ENCODE data around the gene PAK2. TPM values are rescaled to one million over a fixed set of nuclear protein-coding genes. Genes with fewer than 3 reads are reported as not detected.

PAK2 gene
- total RNA-seq, 2 experiments from 2014 or later = 24.5 to 95.6 TPM

- POLR2A ChIA-PET = interaction anchor here (0.7 kb wide), 1 partner anchor 21 kb away, joined by 4 read pairs; no protein-coding TSS in a partner anchor
- Histone ChIP-seq H3K79me2 (ENCODE audit: insufficient read depth, low read depth, low read length) (peaks cover 88% of the 10 kb centered on the region), H3K4me1 (ENCODE audit: insufficient read depth, low read length, poor library complexity, severe bottlenecking) (no peaks in the 10 kb centered on the region), H3K4me2 (ENCODE audit: low read length) (no peak overlapping the region), H4K20me1 (ENCODE audit: insufficient read depth, low read length) (no peaks in the 10 kb centered on the region; the same call in 1 of the 2 replicates), H3K9me2 (ENCODE audit: insufficient read depth, low read length) (no peaks in the 10 kb centered on the region), H3K9me3 (ENCODE audit: low read length) (peaks cover 8% of the 10 kb centered on the region), H3K36me3 (ENCODE audit: insufficient read depth, low read length) (peaks cover 88% of the 10 kb centered on the region), H2AFZ (ENCODE audit: low read length) (no peak overlapping the region), H3K4me3 (ENCODE audit: low read depth, low read length, poor library complexity, severe bottlenecking) (no peak overlapping the region), H3K27ac (ENCODE audit: low read depth, low read length, poor library complexity, severe bottlenecking) (no peak overlapping the region)
- DNase-seq (ENCODE audit: low spot score) = no peak
- BruUV-seq (replicated peaks) = no TSS peak
- CTCF ChIA-PET (ENCODE audit: unreplicated experiment) = interaction anchor here (0.6 kb wide), 1 partner anchor 388 kb away, joined by 3 read pairs; no protein-coding TSS in a partner anchor
- TF ChIP-seq EZH2phosphoT487 (IDR thresholded peaks at IDR 0.05; ENCODE audit: borderline replicate concordance, low read depth, low read length) (no peak), CTCF (conservative IDR thresholded peaks at IDR 0.05; ENCODE audit: low read length) (no peak)
- intact Hi-C loops (cut with micrococcal nuclease; ENCODE audit: unreplicated experiment) = no loop called here
These were observed 9.5 kb downstream of the PAK2 start for GRCh38 chr3:196749125-196749524.

GRCh38 chr3:196753201-196753600 is 13.5 kb downstream of the PAK2 start:
- Histone ChIP-seq H2AFZ (ENCODE audit: low read length) (no peak overlapping the region), H3K4me1 (ENCODE audit: insufficient read depth, low read length, poor library complexity, severe bottlenecking) (no peaks in the 10 kb centered on the region), H3K36me3 (ENCODE audit: insufficient read depth, low read length) (peaks cover 96% of the 10 kb centered on the region), H3K79me2 (ENCODE audit: insufficient read depth, low read depth, low read length) (peaks cover 86% of the 10 kb centered on the region), H3K9me3 (ENCODE audit: low read length) (peaks cover 26% of the 10 kb centered on the region), H3K4me3 (ENCODE audit: low read depth, low read length, poor library complexity, severe bottlenecking) (no peak overlapping the region), H3K4me2 (ENCODE audit: low read length) (no peak overlapping the region), H4K20me1 (ENCODE audit: insufficient read depth, low read length) (no peaks in the 10 kb centered on the region; the same call in 1 of the 2 replicates), H3K9me2 (ENCODE audit: insufficient read depth, low read length) (no peaks in the 10 kb centered on the region), H3K27ac (ENCODE audit: low read depth, low read length, poor library complexity, severe bottlenecking) (no peak overlapping the region)
- no peak for DNase-seq (ENCODE audit: low spot score)
- ChIA-PET CTCF (ENCODE audit: unreplicated experiment) (no interaction called here), POLR2A (interaction anchor here (1.1 to 1.4 kb wide), 4 partner anchors 9 to 28 kb away, joined by 3 to 7 read pairs (median 4); partner anchors contain the start of gene PAK2)
- no TSS peak for BruUV-seq (replicated peaks)
- TF ChIP-seq EZH2phosphoT487 (IDR thresholded peaks at IDR 0.05; ENCODE audit: borderline replicate concordance, low read depth, low read length) (no peak), CTCF (conservative IDR thresholded peaks at IDR 0.05; ENCODE audit: low read length) (no peak)
- intact Hi-C loops (cut with micrococcal nuclease; ENCODE audit: unreplicated experiment) = no loop called here

- Histone ChIP-seq H3K4me1 (ENCODE audit: insufficient read depth, low read length, poor library complexity, severe bottlenecking) (no peaks in the 10 kb centered on the region), H3K27ac (ENCODE audit: low read depth, low read length, poor library complexity, severe bottlenecking) (no peak overlapping the region), H3K79me2 (ENCODE audit: insufficient read depth, low read depth, low read length) (peaks cover 84% of the 10 kb centered on the region), H4K20me1 (ENCODE audit: insufficient read depth, low read length) (no peaks in the 10 kb centered on the region), H3K9me3 (ENCODE audit: low read length) (peaks cover 26% of the 10 kb centered on the region), H3K4me2 (ENCODE audit: low read length) (no peak overlapping the region), H2AFZ (ENCODE audit: low read length) (no peak overlapping the region), H3K36me3 (ENCODE audit: insufficient read depth, low read length) (peaks cover 96% of the 10 kb centered on the region), H3K4me3 (ENCODE audit: low read depth, low read length, poor library complexity, severe bottlenecking) (no peak overlapping the region), H3K9me2 (ENCODE audit: insufficient read depth, low read length) (no peaks in the 10 kb centered on the region)
- no peak for TF ChIP-seq CTCF (conservative IDR thresholded peaks at IDR 0.05; ENCODE audit: low read length)
- TF ChIP-seq EZH2phosphoT487 (IDR thresholded peaks at IDR 0.05; ENCODE audit: borderline replicate concordance, low read depth, low read length) = no peak
- ChIA-PET POLR2A (interaction anchor here (1.3 to 1.4 kb wide), 2 partner anchors 10 to 27 kb away, joined by 3 to 4 read pairs; no protein-coding TSS in a partner anchor), CTCF (ENCODE audit: unreplicated experiment) (no interaction called here)
- intact Hi-C loops (cut with micrococcal nuclease; ENCODE audit: unreplicated experiment) = no loop called here
- BruUV-seq (replicated peaks) = no TSS peak
- no peak for DNase-seq (ENCODE audit: low spot score)
These were observed 14.7 kb downstream of the PAK2 start for GRCh38 chr3:196754091-196754981.
